Nephron progenitor cell (in vitro differentiated cells): ENCODE results near the gene C9.
"Not testable (repeated sequence)": the region's sequence is repeated elsewhere in the genome, so short reads cannot be mapped to it uniquely, and the experiment has no call there.

Experiments
- DNase-seq: peaks from one replicate; pipeline ENCODE4 v3.0.0; 2021
- H3K27ac Mint-ChIP-seq: 2 replicates; pipeline ENCODE4 v1.8.0; 2021; ENCODE audit warnings: mild to moderate bottlenecking, moderate library complexity, mixed read lengths
- H3K27me3 Mint-ChIP-seq: 2 replicates; pipeline ENCODE4 v1.8.0; 2021; ENCODE audit warnings: mild to moderate bottlenecking, low read depth, mixed read lengths; ENCODE audit not compliant: poor library complexity
- H3K36me3 Mint-ChIP-seq: 2 replicates; pipeline ENCODE4 v1.8.0; 2021; ENCODE audit warnings: low read depth, mixed read lengths
- H3K4me1 Mint-ChIP-seq: 2 replicates; pipeline ENCODE4 v1.8.0; 2021; ENCODE audit warnings: mixed read lengths
- H3K4me3 Mint-ChIP-seq: 2 replicates; pipeline ENCODE4 v1.8.0; 2021; ENCODE audit warnings: mild to moderate bottlenecking, moderate library complexity, mixed read lengths
- H3K9me3 Mint-ChIP-seq: 2 replicates; pipeline ENCODE4 v1.8.0; 2021; ENCODE audit warnings: mild to moderate bottlenecking, moderate library complexity, mixed read lengths
- CTCF ChIP-seq: fragments of 200-600 bp; sonication (generic); IDR thresholded peaks from 2 replicates; pipeline ENCODE4 v1.5.0; 2021; ENCODE audit warnings: antibody characterized with exemption

Gene C9

GRCh38 chr5:39274398-39275085, 89.8 kb downstream of the C9 start:
- no peak for TF ChIP-seq CTCF
- H3K36me3 Mint-ChIP-seq: no peaks in the 10 kb centered on the region
- DNase-seq: no peak
- no peak overlapping the region for H3K27ac Mint-ChIP-seq
- peaks cover 3% of the 10 kb centered on the region for H3K27me3 Mint-ChIP-seq
- H3K4me1 Mint-ChIP-seq: no peaks in the 10 kb centered on the region
- H3K9me3 Mint-ChIP-seq: peaks cover 20% of the 10 kb centered on the region
- H3K4me3 Mint-ChIP-seq: no peak overlapping the region

GRCh38 chr5:39273314-39273954, 90.9 kb downstream of the C9 start:
- no peak for TF ChIP-seq CTCF
- no peak for DNase-seq
- Mint-ChIP-seq H3K36me3 (no peaks in the 10 kb centered on the region), H3K27ac (no peak overlapping the region), H3K9me3 (peaks cover 12% of the 10 kb centered on the region), H3K4me1 (no peaks in the 10 kb centered on the region), H3K27me3 (peaks cover 3% of the 10 kb centered on the region), H3K4me3 (no peak overlapping the region)

GRCh38 chr5:39272869-39273231, 91.4 kb downstream of the C9 start:
- H3K36me3 Mint-ChIP-seq, H3K4me1 Mint-ChIP-seq, H3K27ac Mint-ChIP-seq, H3K4me3 Mint-ChIP-seq, DNase-seq, H3K9me3 Mint-ChIP-seq, H3K27me3 Mint-ChIP-seq: not testable (repeated sequence)

- H3K27me3 Mint-ChIP-seq: no peaks in the 10 kb centered on the region
- H3K36me3 Mint-ChIP-seq: no peaks in the 10 kb centered on the region
- TF ChIP-seq CTCF: no peak
- H3K4me1 Mint-ChIP-seq: no peaks in the 10 kb centered on the region
- no peak overlapping the region for H3K27ac Mint-ChIP-seq
- no peaks in the 10 kb centered on the region for H3K9me3 Mint-ChIP-seq
- H3K4me3 Mint-ChIP-seq: no peak overlapping the region
- DNase-seq: no peak
These were observed 94.0 kb downstream of the C9 start for GRCh38 chr5:39270225-39270848.

GRCh38 chr5:39267186-39267585, 97.1 kb downstream of the C9 start:
- Mint-ChIP-seq H3K4me1 (no peaks in the 10 kb centered on the region), H3K4me3 (no peak overlapping the region), H3K27ac (no peak overlapping the region), H3K36me3 (no peaks in the 10 kb centered on the region), H3K27me3 (peaks cover 2% of the 10 kb centered on the region), H3K9me3 (no peaks in the 10 kb centered on the region)
- DNase-seq: no peak
- no peak for TF ChIP-seq CTCF

GRCh38 chr5:39266442-39266841, 97.9 kb downstream of the C9 start:
- TF ChIP-seq CTCF: no peak
- Mint-ChIP-seq H3K36me3 (no peaks in the 10 kb centered on the region), H3K27me3 (peaks cover 2% of the 10 kb centered on the region), H3K4me3 (no peak overlapping the region), H3K4me1 (no peaks in the 10 kb centered on the region), H3K27ac (no peak overlapping the region), H3K9me3 (no peaks in the 10 kb centered on the region)
- DNase-seq: no peak
